ENCODE data around the gene HHAT.

The HHAT gene

GRCh38 chr1:210371916-210372315 is 43.2 kb downstream of the HHAT start:
- Histone ChIP-seq H3K27ac (no peak overlapping the region), H3K79me2 (no peaks in the 10 kb centered on the region)
- TF ChIP-seq CTCF (IDR thresholded peaks at IDR 0.05): no peak

GRCh38 chr1:210372491-210372890 is 43.8 kb downstream of the HHAT start:
- H3K9me3 ChIP-seq (ENCODE audit: control insufficient read depth, low read length): no peaks in the 10 kb centered on the region
- H3K4me3 ChIP-seq (ENCODE audit: low read depth, low read length): no peak overlapping the region
- H3K9ac ChIP-seq: no peak overlapping the region
- no peak overlapping the region for H3K27ac ChIP-seq
- H3K27me3 ChIP-seq (ENCODE audit: control insufficient read depth, insufficient read depth, low read length): no peaks in the 10 kb centered on the region
- H3K4me2 ChIP-seq (ENCODE audit: low read length): no peak overlapping the region
- no peaks in the 10 kb centered on the region for H3K4me1 ChIP-seq
- no peaks in the 10 kb centered on the region for H3K36me3 ChIP-seq (ENCODE audit: control insufficient read depth, insufficient read depth, low read length)
- H2AFZ ChIP-seq: no peak overlapping the region
- no peak for TF ChIP-seq CTCF (IDR thresholded peaks at IDR 0.05)
- no peaks in the 10 kb centered on the region for H3K79me2 ChIP-seq

More at GRCh38 chr1:210371916-210372315, 43.2 kb downstream of the HHAT start:
- no peak overlapping the region for H2AFZ ChIP-seq
- H3K4me3 ChIP-seq (ENCODE audit: low read depth, low read length): no peak overlapping the region
- H3K4me1 ChIP-seq: no peaks in the 10 kb centered on the region
- H3K36me3 ChIP-seq (ENCODE audit: control insufficient read depth, insufficient read depth, low read length): no peaks in the 10 kb centered on the region
- no peaks in the 10 kb centered on the region for H3K9me3 ChIP-seq (ENCODE audit: control insufficient read depth, low read length)
- H3K27me3 ChIP-seq (ENCODE audit: control insufficient read depth, insufficient read depth, low read length): no peaks in the 10 kb centered on the region
- H3K9ac ChIP-seq: no peak overlapping the region
- no peak overlapping the region for H3K4me2 ChIP-seq (ENCODE audit: low read length)

GRCh38 chr1:210372931-210373627 is 44.4 kb downstream of the HHAT start:
- H3K4me1 ChIP-seq: no peaks in the 10 kb centered on the region
- H3K79me2 ChIP-seq: no peaks in the 10 kb centered on the region
- no peak overlapping the region for H3K9ac ChIP-seq
- H3K4me3 ChIP-seq (ENCODE audit: low read depth, low read length): no peak overlapping the region
- H3K9me3 ChIP-seq (ENCODE audit: control insufficient read depth, low read length): no peaks in the 10 kb centered on the region
- no peak overlapping the region for H2AFZ ChIP-seq
- H3K36me3 ChIP-seq (ENCODE audit: control insufficient read depth, insufficient read depth, low read length): no peaks in the 10 kb centered on the region
- H3K27me3 ChIP-seq (ENCODE audit: control insufficient read depth, insufficient read depth, low read length): no peaks in the 10 kb centered on the region
- no peak overlapping the region for H3K4me2 ChIP-seq (ENCODE audit: low read length)
- no peak for TF ChIP-seq CTCF (IDR thresholded peaks at IDR 0.05)
- H3K27ac ChIP-seq: no peak overlapping the region

GRCh38 chr1:210373628-210373877 is 44.9 kb downstream of the HHAT start:
- Histone ChIP-seq H3K4me1 (no peaks in the 10 kb centered on the region), H3K9me3 (ENCODE audit: control insufficient read depth, low read length) (no peaks in the 10 kb centered on the region), H3K79me2 (no peaks in the 10 kb centered on the region), H2AFZ (no peak overlapping the region), H3K4me2 (ENCODE audit: low read length) (no peak overlapping the region), H3K9ac (no peak overlapping the region), H3K36me3 (ENCODE audit: control insufficient read depth, insufficient read depth, low read length) (no peaks in the 10 kb centered on the region), H3K27me3 (ENCODE audit: control insufficient read depth, insufficient read depth, low read length) (no peaks in the 10 kb centered on the region), H3K4me3 (ENCODE audit: low read depth, low read length) (no peak overlapping the region), H3K27ac (no peak overlapping the region)
- no peak for TF ChIP-seq CTCF (IDR thresholded peaks at IDR 0.05)

- no peak overlapping the region for H3K4me3 ChIP-seq (ENCODE audit: low read depth, low read length)
- no peaks in the 10 kb centered on the region for H3K4me1 ChIP-seq
- H2AFZ ChIP-seq: no peak overlapping the region
- no peak overlapping the region for H3K9ac ChIP-seq
- H3K79me2 ChIP-seq: no peaks in the 10 kb centered on the region
- H3K27ac ChIP-seq: no peak overlapping the region
- H3K36me3 ChIP-seq (ENCODE audit: control insufficient read depth, insufficient read depth, low read length): no peaks in the 10 kb centered on the region
- no peaks in the 10 kb centered on the region for H3K27me3 ChIP-seq (ENCODE audit: control insufficient read depth, insufficient read depth, low read length)
- no peak overlapping the region for H3K4me2 ChIP-seq (ENCODE audit: low read length)
- TF ChIP-seq CTCF (IDR thresholded peaks at IDR 0.05): no peak
- no peaks in the 10 kb centered on the region for H3K9me3 ChIP-seq (ENCODE audit: control insufficient read depth, low read length)
Observed at GRCh38 chr1:210373878-210374599, 45.3 kb downstream of the HHAT start.
